KG1 (cell line): ENCODE measurements around the gene DAPP1.
"Not testable (repeated sequence)": the region's sequence is repeated elsewhere in the genome, so short reads cannot be mapped to it uniquely, and the experiment has no call there.

Experiments
- DNase-seq: peaks from one replicate; lab custom pipeline; 2025; lab: John Stamatoyannopoulos, UW

Gene DAPP1

DNA sequence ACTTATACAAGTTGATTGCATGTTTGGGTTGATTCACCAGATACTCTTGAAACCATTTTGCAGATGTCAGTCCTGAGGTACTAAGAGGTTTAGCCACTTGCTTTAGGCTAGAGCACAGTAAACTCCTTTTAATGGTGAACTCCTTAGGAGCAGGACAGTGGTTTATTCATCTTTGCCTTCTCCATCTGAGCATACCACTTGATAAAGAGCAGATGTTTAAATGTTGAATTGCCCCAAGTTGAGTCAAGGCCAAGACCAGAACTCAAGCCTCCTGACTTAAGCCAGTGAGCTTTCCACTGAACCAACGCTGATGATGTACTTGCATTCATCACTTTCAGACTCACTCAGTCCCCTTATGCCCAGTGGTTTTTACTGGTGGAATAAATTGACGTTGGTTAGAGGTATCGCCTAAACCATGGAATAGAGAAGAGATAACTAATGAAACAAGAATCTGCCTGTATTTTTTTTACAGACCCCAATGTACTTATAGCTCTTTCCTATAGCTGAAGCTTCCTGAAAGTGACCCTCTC lies 7.5 kb downstream of the DAPP1 start:
- no peak for DNase-seq

DNA sequence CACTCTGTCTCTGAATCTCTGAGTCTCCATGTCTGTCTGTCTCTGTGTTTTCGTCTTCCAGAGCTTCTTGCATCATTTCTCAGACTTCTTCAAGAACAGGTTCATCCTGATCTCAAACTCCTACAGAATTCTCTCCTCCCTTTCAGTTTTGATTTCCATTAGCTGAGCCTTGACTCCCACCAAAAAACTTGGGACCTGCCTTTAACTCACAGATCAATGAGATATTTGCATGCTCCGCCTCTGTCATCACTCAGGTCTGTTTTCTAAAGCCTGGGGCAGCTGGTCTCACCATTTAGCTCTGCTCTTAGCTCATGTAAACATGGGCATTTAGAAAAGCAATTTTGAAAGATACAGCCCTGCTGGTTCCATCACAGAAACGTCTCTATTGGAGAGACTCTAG lies 8.6 kb downstream of the DAPP1 start:
- DNase-seq: no peak

DNA sequence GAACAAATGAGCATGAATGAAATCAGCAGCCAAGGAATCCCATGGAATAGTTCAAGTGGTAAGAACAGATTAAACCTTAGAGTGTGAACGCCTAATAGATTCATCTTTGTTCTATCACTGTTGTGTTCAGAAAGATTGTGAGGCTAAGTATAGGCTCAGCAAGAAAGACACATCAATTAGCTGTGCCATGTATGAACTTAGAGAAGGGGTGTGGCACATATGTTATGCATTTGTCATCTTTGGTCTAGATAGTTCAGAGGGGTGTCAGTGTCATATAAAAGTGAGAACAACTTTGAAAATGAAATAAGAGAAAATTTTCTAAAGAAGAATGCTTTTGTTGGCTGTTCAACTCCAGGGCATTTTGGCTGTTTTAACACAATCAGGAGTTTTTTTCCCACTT lies 9.4 kb downstream of the DAPP1 start:
- DNase-seq: no peak

DNA sequence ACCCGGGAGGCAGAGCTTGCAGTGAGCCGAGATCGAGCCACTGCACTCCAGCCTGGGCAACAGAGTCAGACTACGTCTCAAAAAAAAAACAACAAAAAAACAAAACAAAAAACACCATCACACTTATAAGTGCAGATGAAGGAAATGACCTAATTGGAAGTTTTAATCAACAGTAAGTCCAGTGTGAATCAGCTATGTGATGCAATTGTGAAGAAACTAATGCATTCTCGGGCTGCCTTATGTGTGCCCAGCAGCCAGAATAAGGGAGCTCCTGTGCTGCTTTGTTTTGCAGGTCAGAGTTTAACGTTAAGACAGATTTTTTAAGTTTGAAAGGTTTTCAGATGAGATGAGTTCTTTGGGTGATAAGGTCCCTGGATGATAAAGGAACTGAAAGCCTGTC lies 10.8 kb downstream of the DAPP1 start:
- no peak for DNase-seq

DNA sequence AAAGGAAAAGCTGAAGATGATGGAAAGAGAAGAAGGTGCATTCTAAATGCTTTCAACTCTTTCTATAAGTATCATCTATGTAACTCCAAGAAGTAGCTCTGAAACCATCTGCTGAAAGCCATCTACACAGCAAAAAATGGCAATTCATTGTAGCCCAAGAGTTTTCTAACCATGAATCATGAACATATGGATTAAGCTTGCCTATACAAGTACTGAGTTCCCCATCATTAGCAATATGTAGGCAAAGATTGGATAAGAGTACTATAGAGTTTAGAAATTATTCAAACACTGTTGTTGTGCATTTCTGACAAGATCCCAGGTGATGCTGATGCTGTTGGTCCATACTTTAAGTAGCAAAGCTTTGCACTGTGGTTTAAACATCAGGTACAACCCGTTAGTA lies 11.2 kb downstream of the DAPP1 start:
- DNase-seq: no peak

DNA sequence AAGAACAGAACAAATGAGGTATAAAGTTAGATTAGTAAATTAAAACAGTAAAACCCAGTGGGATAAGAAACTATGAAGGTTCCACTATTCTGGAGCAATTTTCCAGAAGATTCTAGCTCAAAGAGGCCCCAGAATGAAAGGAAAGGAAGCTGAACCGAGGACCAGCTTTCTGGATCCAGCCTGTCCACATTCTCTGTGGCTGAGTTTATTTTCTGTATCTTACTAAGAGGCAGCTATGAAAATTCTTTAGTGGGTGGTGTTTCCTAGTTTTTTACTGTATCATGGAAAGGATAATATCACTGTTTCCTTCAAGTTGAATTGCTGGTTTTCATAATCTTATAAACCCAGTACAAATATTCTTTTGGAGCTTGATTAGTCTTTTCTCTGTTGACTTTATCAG lies 11.8 kb downstream of the DAPP1 start:
- no peak for DNase-seq

DNA sequence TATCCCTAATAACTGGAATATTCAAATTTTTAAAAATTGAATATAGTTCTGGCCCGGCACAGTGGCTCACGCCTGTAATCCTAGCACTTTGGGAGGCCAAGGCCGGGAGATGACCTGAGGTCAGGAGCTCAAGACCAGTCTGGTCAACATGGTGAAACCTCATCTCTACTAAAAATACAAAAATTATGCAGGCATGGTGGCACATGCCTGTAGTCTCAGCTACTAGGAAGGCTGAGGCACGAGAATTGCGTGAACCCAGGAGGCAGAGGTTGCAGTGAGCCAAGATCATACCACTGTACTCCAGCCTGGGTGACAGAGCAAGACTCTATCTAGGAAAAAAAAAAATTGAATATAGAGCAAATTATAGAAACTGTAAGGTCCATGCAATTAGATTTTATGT lies 13.4 kb downstream of the DAPP1 start:
- DNase-seq: not testable (repeated sequence)

- DNase-seq: no peak
These were observed 15.7 kb downstream of the DAPP1 start for GRCh38 chr4:99832321-99832720.

GRCh38 chr4:99832758-99833157 lies 16.1 kb downstream of the DAPP1 start:
- no peak for DNase-seq

GRCh38 chr4:99833756-99834155 lies 17.1 kb downstream of the DAPP1 start:
- no peak for DNase-seq

DNA sequence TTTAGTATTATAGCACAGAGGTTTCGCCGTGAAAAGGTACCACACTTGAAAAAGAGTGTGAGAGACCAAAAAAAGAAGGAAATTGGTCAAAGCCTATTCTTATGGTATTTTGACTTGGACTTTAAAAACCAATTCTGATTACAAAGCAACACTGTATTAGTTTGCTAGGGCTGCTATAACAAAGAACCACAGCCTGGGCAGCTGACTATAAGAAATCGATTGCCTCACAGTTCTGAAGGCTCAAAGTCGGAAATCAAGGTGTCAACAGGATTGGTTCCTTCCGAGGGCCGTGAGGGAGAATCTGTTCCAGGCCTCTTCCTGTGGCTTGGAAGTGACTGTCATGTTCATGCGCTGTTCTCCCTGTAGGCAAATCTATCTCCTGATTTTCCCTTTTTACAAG lies 17.9 kb downstream of the DAPP1 start:
- DNase-seq: no peak

DNA sequence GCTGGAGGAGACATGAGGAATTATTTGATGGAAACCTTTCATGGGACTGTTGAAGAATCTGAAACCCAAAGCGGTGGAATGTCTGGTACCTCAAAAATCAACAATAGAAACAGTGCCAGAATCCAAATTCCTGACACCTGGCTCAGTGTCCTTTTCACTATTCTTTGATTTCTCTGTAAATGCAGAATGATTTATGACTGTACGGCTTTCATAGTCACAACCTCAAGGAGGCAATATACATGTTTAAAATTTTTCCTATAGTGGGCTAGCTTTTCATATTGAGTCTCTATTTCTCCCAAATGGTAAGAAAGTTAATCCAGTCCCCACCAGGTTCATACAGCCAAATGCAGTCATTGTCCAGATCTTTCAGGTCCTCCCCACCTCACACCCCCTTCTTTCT lies 19.3 kb downstream of the DAPP1 start:
- DNase-seq: no peak

DNA sequence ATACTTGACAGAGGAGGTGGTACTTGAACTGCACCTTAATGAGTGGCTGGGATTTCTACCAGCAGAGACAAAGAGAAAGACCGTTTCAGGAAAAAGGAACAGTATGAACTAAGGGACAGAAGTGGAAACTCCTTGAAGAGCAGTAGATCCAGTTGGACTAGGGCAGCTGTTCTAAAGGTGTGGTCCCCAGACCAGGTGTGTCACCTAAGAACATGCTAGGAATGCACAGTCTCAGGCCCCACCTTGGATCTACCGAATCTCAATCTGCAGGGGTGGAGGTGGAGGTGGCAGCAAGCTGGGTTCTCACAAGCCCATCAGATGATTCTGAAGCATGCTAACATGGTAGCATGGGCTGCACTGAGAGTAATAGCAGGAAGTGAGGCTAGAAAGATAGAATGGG lies 22.3 kb downstream of the DAPP1 start:
- no peak for DNase-seq

- no peak for DNase-seq
These were observed 24.5 kb downstream of the DAPP1 start for GRCh38 chr4:99841129-99841528.

GRCh38 chr4:99843413-99843812 lies 26.8 kb downstream of the DAPP1 start:
- no peak for DNase-seq

DNA sequence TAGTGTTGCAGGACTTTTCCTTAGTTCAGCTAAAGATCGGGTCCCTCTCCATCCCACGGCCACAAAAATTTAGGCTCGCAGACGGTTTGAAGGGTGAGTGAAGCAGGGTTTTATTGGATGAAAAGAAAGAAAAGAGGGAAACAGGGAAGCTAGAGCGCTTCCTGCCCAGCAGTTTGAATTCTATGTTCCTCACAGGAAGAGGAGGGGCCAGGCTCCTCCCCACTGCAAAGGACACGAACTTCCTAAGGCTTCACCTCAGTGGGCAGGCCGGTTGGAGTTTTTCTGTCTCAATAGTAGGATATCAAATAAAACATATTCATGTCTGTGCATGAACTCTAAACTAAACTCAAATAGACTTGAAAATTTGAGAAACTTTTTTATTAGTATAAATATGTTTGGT lies 27.4 kb downstream of the DAPP1 start:
- no peak for DNase-seq

GRCh38 chr4:99845179-99845578 lies 28.6 kb downstream of the DAPP1 start:
- no peak for DNase-seq

GRCh38 chr4:99845708-99846469 lies 29.3 kb downstream of the DAPP1 start:
- DNase-seq: no peak

- DNase-seq: no peak
These were observed 30.3 kb downstream of the DAPP1 start for GRCh38 chr4:99846891-99847290.

DNA sequence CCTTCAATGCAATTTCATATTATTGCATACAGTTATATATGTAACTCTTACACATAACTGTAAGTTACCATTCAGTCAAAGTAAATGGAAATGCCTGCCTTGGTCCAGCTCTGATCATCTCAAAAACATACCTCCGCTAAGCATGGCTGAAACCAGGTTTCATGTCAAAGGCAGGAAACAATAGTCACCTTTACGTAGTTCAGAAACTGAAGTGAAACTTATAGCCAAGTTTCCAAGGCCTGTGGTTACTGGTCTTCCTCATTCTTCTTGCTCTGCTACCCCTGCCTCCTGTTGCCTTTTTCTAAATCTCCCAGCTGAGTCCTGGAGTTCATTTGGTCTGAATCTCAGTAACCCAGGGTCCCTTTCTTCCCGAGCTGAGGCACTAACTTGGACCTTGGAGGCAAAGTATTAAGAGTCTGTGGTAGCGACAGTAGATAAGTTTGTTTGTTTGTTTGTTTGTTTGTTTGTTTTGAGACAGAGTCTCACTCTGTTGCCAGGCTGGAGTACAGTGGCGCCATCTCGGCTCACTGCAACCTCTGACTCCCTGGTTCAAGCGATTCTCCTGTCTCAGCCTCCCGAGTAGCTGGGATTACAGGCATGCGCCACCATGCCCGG lies 30.8 kb downstream of the DAPP1 start:
- no peak for DNase-seq

DNA sequence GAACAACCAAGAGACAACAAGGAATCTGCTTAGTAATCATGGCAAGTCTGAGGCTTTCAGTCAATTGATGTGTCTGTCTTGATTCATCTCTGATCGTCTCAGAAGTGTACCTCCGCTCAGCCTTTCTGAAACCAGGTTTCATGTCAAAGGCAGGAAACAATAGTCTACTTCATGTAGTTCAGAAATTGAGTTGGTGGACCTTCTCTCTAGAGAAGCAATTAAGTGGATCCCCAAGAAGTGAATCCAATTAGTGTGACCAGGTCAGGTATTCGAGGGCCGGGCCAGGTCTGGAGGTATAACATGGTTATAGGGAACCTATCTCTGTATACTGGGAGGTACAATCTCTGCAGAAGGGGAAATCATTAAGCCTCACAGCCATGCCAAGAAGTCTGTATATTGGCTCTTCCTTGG lies 32.0 kb downstream of the DAPP1 start:
- no peak for DNase-seq

DNA sequence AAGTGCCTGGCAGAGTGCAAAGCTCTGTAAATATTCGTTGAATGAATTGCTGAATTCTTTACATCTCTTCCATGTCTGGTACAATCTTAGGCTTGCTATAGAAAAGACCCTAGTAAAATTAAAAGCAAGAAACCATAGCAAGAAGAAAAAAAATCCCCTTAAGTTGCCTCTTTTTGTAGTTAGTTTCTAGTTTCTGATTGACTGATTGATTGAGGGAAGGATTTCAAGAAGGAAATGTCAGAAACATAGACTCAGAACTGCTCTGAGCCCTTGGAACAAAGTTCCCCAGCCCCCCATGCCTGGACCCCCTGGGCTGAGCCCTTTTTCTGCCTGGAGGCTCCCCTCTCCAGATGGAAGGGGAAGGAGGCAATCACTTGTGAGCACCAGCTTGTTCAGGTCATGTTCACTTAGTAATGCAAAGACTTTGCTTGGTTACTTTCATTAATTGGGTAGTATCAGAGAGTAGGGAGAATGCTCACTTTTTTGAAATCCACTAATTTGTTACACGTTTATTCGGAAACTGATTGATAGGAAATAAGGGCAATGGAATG lies 35.6 kb downstream of the DAPP1 start:
- DNase-seq: no peak

DNA sequence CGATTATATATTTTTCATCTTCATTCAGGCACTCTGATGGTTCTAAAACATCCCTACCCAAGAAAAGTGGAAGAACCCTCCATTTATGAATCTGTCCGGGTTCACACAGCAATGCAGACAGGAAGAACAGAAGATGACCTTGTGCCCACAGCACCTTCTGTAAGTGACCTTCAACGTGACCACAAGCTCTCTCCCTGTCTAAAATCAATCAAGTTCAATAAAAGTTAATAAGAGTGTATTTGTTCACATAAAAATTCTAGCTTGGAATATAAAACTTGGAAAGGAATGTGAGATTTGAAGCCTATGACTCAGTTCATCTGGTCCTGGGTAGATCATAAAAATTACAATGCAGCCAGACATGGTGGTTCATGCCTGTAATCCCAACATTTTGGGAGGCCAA lies 36.6 kb downstream of the DAPP1 start:
- no peak for DNase-seq
